Measurements from ENCODE around the gene MTARC2. TPM values are rescaled to one million over a fixed set of nuclear protein-coding genes. Genes with fewer than 3 reads are reported as not detected.
"Not testable (repeated sequence)": the region's sequence is repeated elsewhere in the genome, so short reads cannot be mapped to it uniquely, and the experiment has no call there.

The MTARC2 gene
- total and polyA plus RNA-seq, 2 experiments from 2014 or later: 1.9 to 4.8 TPM

DNA sequence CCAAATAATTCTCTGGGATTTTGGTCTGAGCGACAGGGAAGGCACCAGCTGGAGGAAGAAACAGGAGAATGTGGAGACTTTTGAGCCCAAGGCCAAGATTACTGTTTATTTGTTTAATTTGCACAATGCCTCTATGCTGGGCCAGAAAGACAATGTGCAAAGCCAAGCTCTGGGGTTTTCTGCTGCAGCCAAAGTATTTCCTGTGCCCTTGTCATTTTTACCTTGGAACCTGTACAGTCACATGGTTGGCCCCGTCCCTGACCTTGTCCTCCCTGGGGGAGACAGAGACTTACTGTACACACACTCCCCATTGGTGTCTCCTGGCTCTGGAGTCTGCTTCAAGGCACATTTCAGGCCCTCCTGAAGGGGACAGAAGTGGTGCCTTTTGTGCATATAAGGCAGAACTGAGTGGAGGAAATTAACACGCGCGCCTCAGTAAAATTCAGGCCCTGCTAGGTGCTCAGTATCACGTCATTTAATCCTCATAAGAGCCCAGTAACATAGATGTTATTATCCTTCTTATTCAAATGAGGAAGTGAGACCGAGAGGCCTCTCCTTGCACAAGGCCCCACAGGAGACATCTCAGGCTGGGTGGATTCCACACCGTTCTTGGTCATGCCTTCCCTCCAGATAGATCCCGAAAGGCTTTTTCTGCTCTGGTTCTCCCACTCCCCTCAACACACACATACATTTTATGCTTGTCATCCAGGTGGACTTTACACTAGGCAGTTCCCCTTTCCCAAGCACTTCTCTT lies 36.9 kb upstream of the MTARC2 start:
- Histone ChIP-seq H3K27me3 (replicated peaks; ENCODE audit: insufficient read depth) (peaks cover 3% of the 10 kb centered on the region; the same call in 1 of the 2 replicates), H3K9me3 (ENCODE audit: low read depth) (no peaks in the 10 kb centered on the region), H3K4me1 (ENCODE audit: insufficient read depth) (no peaks in the 10 kb centered on the region), H3K9ac (no peak overlapping the region), H3K4me2 (ENCODE audit: unreplicated experiment) (no peak overlapping the region), H2AFZ (no peak overlapping the region), H4K20me1 (ENCODE audit: insufficient read depth) (no peaks in the 10 kb centered on the region), H3K4me3 (no peak overlapping the region), H3K36me3 (ENCODE audit: low read depth) (no peaks in the 10 kb centered on the region), H3K9me2 (ENCODE audit: insufficient read depth) (no peaks in the 10 kb centered on the region), H3K79me2 (ENCODE audit: insufficient read depth) (no peaks in the 10 kb centered on the region), H3F3A (ENCODE audit: insufficient read depth) (no peaks in the 10 kb centered on the region), H3K27ac (no peak overlapping the region)
- no peak for DNase-seq
- 65 to 74% methylated on average over 9 of the region's 9 CpGs for WGBS, 2 experiments (ENCODE audit: low coverage in 1 of 2, low lambda C conversion rate in 2 of 2, missing lambda C conversion rate in 2 of 2)
- in situ Hi-C loops (cut with MboI): no loop called here
- no peak for TF ChIP-seq EZH2 (IDR thresholded peaks at IDR 0.05; ENCODE audit: insufficient read depth, poor library complexity, severe bottlenecking)
- TF ChIP-seq EZH2phosphoT487 (IDR thresholded peaks at IDR 0.05; ENCODE audit: insufficient read depth, low read depth): no peak

DNA sequence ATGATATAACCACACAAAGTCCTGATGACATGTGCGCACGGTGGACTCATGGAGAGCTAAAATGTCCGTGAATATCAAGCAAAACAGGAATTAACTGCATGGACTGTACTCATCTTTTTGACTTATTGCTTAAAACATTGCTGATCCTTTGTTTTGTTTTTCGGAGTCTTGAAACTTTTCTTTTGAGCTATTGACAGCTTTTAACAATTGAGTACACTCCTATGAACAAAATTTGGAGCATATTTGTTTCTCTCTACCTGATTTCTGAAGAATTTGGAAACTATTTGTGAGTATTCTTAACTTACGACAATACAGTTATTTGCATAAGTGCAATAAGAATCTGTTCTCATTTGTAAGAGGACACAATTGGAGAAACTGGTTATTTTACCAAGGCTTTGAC lies 32.1 kb upstream of the MTARC2 start:
- H4K20me1 ChIP-seq (ENCODE audit: insufficient read depth); H3K9me2 ChIP-seq (ENCODE audit: insufficient read depth); in situ Hi-C loops (cut with MboI); H3K9me3 ChIP-seq (ENCODE audit: low read depth); H3K9ac ChIP-seq; H3K4me1 ChIP-seq (ENCODE audit: insufficient read depth); H3K27me3 ChIP-seq (replicated peaks; ENCODE audit: insufficient read depth); H3K4me3 ChIP-seq; H3K4me2 ChIP-seq (ENCODE audit: unreplicated experiment); H2AFZ ChIP-seq; DNase-seq; H3F3A ChIP-seq (ENCODE audit: insufficient read depth); H3K36me3 ChIP-seq (ENCODE audit: low read depth); H3K27ac ChIP-seq; H3K79me2 ChIP-seq (ENCODE audit: insufficient read depth): not testable (repeated sequence)
- 50 to 51% methylated on average over 5 of the region's 5 CpGs for WGBS, 2 experiments (ENCODE audit: low coverage in 1 of 2, low lambda C conversion rate in 2 of 2, missing lambda C conversion rate in 2 of 2)

DNA sequence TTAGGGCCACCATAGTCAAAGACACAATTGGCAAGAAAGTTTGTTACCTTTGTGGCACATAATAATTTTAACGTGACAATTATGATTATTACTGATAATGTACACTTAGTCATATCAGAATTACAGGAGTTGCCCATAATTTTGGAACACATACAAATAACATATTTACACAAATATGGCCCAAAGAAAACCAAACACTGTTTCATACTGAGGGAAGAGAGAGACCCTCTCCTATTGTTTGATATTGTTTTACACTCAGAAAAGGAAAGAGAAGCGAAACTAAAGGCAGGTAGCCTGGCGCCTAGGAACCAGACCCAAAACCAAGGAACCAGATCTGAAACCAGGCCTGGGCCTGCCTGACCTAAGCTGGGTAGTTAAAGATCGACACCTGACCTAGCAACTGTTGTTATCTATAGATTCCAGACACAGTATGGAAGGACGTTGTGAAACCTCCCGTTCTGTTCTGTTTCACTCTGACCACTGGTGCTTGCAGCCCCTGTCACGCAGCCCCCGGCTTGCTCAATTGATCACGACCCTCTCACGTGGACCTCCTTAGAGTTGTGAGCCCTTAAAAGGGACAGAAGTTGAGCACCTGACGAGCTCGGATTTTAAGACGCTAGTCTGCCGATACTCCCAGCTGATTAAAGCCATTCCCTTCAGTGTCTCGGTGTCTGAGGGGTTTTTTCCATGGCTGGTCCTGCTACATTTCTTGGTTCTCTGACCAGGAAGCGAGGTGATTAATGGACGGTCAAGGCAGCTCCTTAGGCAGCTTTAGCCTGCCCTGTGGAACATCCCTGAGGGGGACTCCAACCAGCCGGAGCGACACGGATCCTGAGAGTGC lies 30.1 kb upstream of the MTARC2 start:
- no peak for TF ChIP-seq EZH2 (IDR thresholded peaks at IDR 0.05; ENCODE audit: insufficient read depth, poor library complexity, severe bottlenecking)
- TF ChIP-seq EZH2phosphoT487 (IDR thresholded peaks at IDR 0.05; ENCODE audit: insufficient read depth, low read depth): no peak
- Histone ChIP-seq H4K20me1 (ENCODE audit: insufficient read depth) (no peaks in the 10 kb centered on the region), H3K27me3 (replicated peaks; ENCODE audit: insufficient read depth) (peaks cover 3% of the 10 kb centered on the region), H3K4me2 (ENCODE audit: unreplicated experiment) (no peak overlapping the region), H3K4me1 (ENCODE audit: insufficient read depth) (no peaks in the 10 kb centered on the region), H3K9ac (no peak overlapping the region), H3K79me2 (ENCODE audit: insufficient read depth) (no peaks in the 10 kb centered on the region), H3K9me2 (ENCODE audit: insufficient read depth) (no peaks in the 10 kb centered on the region), H3F3A (ENCODE audit: insufficient read depth) (no peaks in the 10 kb centered on the region), H3K36me3 (ENCODE audit: low read depth) (no peaks in the 10 kb centered on the region), H3K4me3 (no peak overlapping the region), H2AFZ (no peak overlapping the region), H3K9me3 (ENCODE audit: low read depth) (no peaks in the 10 kb centered on the region), H3K27ac (no peak overlapping the region)
- in situ Hi-C loops (cut with MboI): no loop called here
- WGBS, 2 experiments (ENCODE audit: low coverage in 1 of 2, low lambda C conversion rate in 2 of 2, missing lambda C conversion rate in 2 of 2): 60 to 65% methylated on average over 20 of the region's 20 CpGs
- no peak for DNase-seq

DNA sequence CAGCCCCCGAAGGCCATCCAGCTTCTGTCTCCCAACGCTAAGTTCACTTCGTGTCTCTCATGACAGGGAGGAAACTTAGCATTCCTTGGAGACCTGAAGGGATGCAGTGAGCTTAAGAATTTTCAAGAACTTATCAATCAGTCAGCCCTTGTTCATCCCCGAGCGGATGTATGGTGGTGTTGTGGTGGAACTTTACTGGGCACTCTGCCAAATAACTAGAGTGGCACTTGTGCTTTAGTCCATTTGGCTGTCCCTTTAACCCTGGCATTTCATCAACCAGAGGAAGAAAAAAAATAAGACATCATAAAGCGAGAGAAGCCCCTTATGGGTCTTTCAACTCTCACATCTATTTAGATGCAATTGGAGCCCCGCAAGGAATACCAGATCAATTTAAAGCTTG lies 26.9 kb upstream of the MTARC2 start:
- H3K9me2 ChIP-seq (ENCODE audit: insufficient read depth); H2AFZ ChIP-seq; H4K20me1 ChIP-seq (ENCODE audit: insufficient read depth); H3K9me3 ChIP-seq (ENCODE audit: low read depth); H3K27me3 ChIP-seq (replicated peaks; ENCODE audit: insufficient read depth); H3K4me3 ChIP-seq; H3K36me3 ChIP-seq (ENCODE audit: low read depth); in situ Hi-C loops (cut with MboI); H3F3A ChIP-seq (ENCODE audit: insufficient read depth); H3K79me2 ChIP-seq (ENCODE audit: insufficient read depth); H3K4me2 ChIP-seq (ENCODE audit: unreplicated experiment); H3K9ac ChIP-seq; H3K27ac ChIP-seq; DNase-seq; H3K4me1 ChIP-seq (ENCODE audit: insufficient read depth): not testable (repeated sequence)
- 81 to 86% methylated on average over 7 of the region's 7 CpGs for WGBS, 2 experiments (ENCODE audit: low coverage in 1 of 2, low lambda C conversion rate in 2 of 2, missing lambda C conversion rate in 2 of 2)

Measured in GM23248 (cell line).